Neural progenitor cell (in vitro differentiated cells): Measurements from ENCODE around the gene SSX5. TPM values are rescaled to one million over a fixed set of nuclear protein-coding genes. Genes with fewer than 3 reads are reported as not detected.
"Not testable (repeated sequence)": the region's sequence is repeated elsewhere in the genome, so short reads cannot be mapped to it uniquely, and the experiment has no call there.

Experiments used
- DNase-seq: peaks from one replicate; pipeline ENCODE4 v3.0.0-alpha.2; 2016; ENCODE audit warnings: low spot score
- H2AFZ ChIP-seq: fragments of 200-600 bp; sonication (generic); replicated peaks from 2 replicates; pipeline ENCODE4 v1.6.1; 2016; ENCODE audit warnings: antibody characterized with exemption
- H3F3A ChIP-seq: fragments of 200-600 bp; sonication (generic); 2 replicates; pipeline ENCODE4 v1.6.1; 2016; ENCODE audit warnings: antibody characterized with exemption, low read depth
- H3K27ac ChIP-seq: fragments of 200-600 bp; sonication (generic); 2 replicates; pipeline ENCODE4 v1.5.1; 2016; ENCODE audit warnings: mild to moderate bottlenecking
- H3K27me3 ChIP-seq: fragments of 200-600 bp; sonication (generic); 2 replicates; pipeline ENCODE4 v1.6.1; 2016; ENCODE audit warnings: mild to moderate bottlenecking, moderate library complexity
- H3K36me3 ChIP-seq: fragments of 200-600 bp; sonication (generic); 2 replicates; pipeline ENCODE4 v1.5.1; 2016
- H3K4me1 ChIP-seq: fragments of 200-600 bp; sonication (generic); 2 replicates; pipeline ENCODE4 v1.6.1; 2016; ENCODE audit warnings: mixed run types
- H3K4me2 ChIP-seq: fragments of 200-600 bp; sonication (generic); 2 replicates; pipeline ENCODE4 v1.6.1; 2016
- H3K4me3 ChIP-seq: fragments of 200-600 bp; sonication (generic); 2 replicates; pipeline ENCODE4 v1.5.1; 2016
- H3K79me2 ChIP-seq: fragments of 200-600 bp; sonication (generic); 2 replicates; pipeline ENCODE4 v1.6.1; 2016; ENCODE audit warnings: low read depth
- H3K9ac ChIP-seq: fragments of 200-600 bp; sonication (generic); 2 replicates; pipeline ENCODE4 v1.6.1; 2016
- H3K9me3 ChIP-seq: fragments of 200-600 bp; sonication (generic); 2 replicates; pipeline ENCODE4 v1.5.1; 2016; ENCODE audit warnings: low read depth
- H4K20me1 ChIP-seq: fragments of 200-600 bp; sonication (generic); 2 replicates; pipeline ENCODE4 v1.6.1; 2016; ENCODE audit warnings: low read depth
- H3K27ac Mint-ChIP-seq: 3 replicates; pipeline ENCODE4 v1.8.0; 2021; ENCODE audit warnings: mixed read lengths
- H3K27me3 Mint-ChIP-seq: 2 replicates; pipeline ENCODE4 v1.8.0; 2022; ENCODE audit warnings: low read depth, mild to moderate bottlenecking, inconsistent platforms, moderate library complexity, mixed read lengths; ENCODE audit not compliant: insufficient read depth
- H3K36me3 Mint-ChIP-seq: 3 replicates; pipeline ENCODE4 v1.8.0; 2021; ENCODE audit warnings: mixed read lengths
- H3K4me1 Mint-ChIP-seq: 3 replicates; pipeline ENCODE4 v1.8.0; 2021; ENCODE audit warnings: mixed read lengths
- H3K4me3 Mint-ChIP-seq: 3 replicates; pipeline ENCODE4 v1.8.0; 2021; ENCODE audit warnings: mild to moderate bottlenecking, moderate library complexity, mixed read lengths
- H3K9me3 Mint-ChIP-seq: 3 replicates; pipeline ENCODE4 v1.8.0; 2020; ENCODE audit warnings: mixed read lengths
- EZH2 ChIP-seq: fragments of 200-600 bp; sonication (generic); IDR thresholded peaks from 2 replicates; pipeline ENCODE4 v1.6.1; 2017; ENCODE audit warnings: antibody characterized with exemption, mild to moderate bottlenecking, moderate library complexity
- EZH2phosphoT487 ChIP-seq: fragments of 200-600 bp; sonication (generic); IDR thresholded peaks from 2 replicates; pipeline ENCODE4 v1.6.1; 2017; ENCODE audit warnings: antibody characterized with exemption
- total RNA-seq: library from RNA; depleted of rRNA; stranded (reverse); fragments of >200 nt; gene quantifications from 2 replicates; pipeline ENCODE4 v1.2.3, GENCODE V29; 2015; ENCODE audit warnings: low replicate concordance
- TF ChIP-seq, protein P1 (sequence below): fragments of 200-600 bp; sonication (generic); IDR thresholded peaks from 2 replicates; pipeline ENCODE4 v1.5.1; 2017; ENCODE audit warnings: antibody characterized with exemption, mild to moderate bottlenecking

The SSX5 gene
- total RNA-seq, 1 donor from 2014 or later: not detected

DNA sequence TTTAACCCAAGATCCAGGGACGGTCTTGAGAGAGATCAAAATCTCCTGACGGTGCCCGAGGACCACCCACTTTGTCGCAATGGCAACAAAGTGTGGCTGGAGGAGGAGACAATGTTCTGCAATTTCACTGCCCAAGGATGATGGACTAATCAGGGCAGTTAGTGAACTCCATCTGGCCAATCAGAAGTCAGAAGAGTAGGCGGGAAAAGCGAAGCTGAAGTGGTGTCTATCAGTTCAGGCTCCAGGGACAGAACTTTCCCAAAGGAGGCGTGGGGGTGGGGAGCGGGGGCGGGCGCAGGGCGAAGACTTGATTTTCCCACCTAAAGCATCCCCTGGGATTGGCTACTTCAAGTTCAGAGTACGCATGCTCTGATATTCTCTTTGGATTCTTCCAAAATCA lies 40.6 kb downstream of the SSX5 start:
- Histone ChIP-seq H3K79me2 (no peaks in the 10 kb centered on the region), H3K27me3 (no peaks in the 10 kb centered on the region), H3K4me2 (no peak overlapping the region), H3K9me3 (no peaks in the 10 kb centered on the region), H3K36me3 (no peaks in the 10 kb centered on the region), H3K27ac (no peak overlapping the region), H3F3A (no peaks in the 10 kb centered on the region), H4K20me1 (no peaks in the 10 kb centered on the region), H2AFZ (no peak overlapping the region), H3K9ac (no peak overlapping the region), H3K4me1 (no peaks in the 10 kb centered on the region), H3K4me3 (no peak overlapping the region)
- Mint-ChIP-seq H3K4me3 (no peak overlapping the region), H3K27me3 (peaks cover 3% of the 10 kb centered on the region), H3K36me3 (no peaks in the 10 kb centered on the region), H3K9me3 (peaks cover 17% of the 10 kb centered on the region), H3K4me1 (no peaks in the 10 kb centered on the region), H3K27ac (no peak overlapping the region)
- TF ChIP-seq, protein P1, sequence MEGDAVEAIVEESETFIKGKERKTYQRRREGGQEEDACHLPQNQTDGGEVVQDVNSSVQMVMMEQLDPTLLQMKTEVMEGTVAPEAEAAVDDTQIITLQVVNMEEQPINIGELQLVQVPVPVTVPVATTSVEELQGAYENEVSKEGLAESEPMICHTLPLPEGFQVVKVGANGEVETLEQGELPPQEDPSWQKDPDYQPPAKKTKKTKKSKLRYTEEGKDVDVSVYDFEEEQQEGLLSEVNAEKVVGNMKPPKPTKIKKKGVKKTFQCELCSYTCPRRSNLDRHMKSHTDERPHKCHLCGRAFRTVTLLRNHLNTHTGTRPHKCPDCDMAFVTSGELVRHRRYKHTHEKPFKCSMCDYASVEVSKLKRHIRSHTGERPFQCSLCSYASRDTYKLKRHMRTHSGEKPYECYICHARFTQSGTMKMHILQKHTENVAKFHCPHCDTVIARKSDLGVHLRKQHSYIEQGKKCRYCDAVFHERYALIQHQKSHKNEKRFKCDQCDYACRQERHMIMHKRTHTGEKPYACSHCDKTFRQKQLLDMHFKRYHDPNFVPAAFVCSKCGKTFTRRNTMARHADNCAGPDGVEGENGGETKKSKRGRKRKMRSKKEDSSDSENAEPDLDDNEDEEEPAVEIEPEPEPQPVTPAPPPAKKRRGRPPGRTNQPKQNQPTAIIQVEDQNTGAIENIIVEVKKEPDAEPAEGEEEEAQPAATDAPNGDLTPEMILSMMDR: no peak
- TF ChIP-seq EZH2phosphoT487: no peak
- TF ChIP-seq EZH2: no peak
- no peak for DNase-seq

DNA sequence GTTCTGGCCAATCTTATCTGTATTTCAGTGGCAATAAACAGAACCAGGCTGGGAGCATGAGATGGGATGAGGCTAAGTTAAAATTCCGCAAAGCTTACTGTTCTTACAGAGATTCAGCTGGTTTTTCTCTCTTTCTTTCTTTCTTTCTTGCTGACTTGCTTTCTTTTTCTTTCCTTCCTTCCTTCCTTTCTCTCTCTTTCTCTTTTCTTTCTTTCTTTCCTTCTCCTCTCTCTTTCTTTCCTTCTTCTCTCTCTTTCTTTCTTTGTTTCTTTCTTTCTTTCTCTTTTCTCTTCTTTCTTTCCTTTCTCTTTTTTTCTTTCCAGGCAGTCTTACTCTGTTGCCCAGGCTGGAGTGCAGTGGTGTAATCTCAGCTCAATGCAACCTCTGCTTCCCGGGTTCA lies 41.8 kb downstream of the SSX5 start:
- H3K4me3 ChIP-seq: no peak overlapping the region
- no peak overlapping the region for H3K9ac ChIP-seq
- no peak overlapping the region for H2AFZ ChIP-seq
- H3K36me3 ChIP-seq: no peaks in the 10 kb centered on the region
- no peaks in the 10 kb centered on the region for H3K27me3 ChIP-seq
- DNase-seq: no peak
- no peaks in the 10 kb centered on the region for H3K9me3 ChIP-seq
- Mint-ChIP-seq H3K4me1 (no peaks in the 10 kb centered on the region), H3K27me3 (peaks cover 5% of the 10 kb centered on the region), H3K4me3 (peak overlapping the region; percentile 11), H3K27ac (no peak overlapping the region), H3K36me3 (no peaks in the 10 kb centered on the region), H3K9me3 (peaks cover 17% of the 10 kb centered on the region)
- no peak overlapping the region for H3K4me2 ChIP-seq
- no peaks in the 10 kb centered on the region for H3K79me2 ChIP-seq
- no peaks in the 10 kb centered on the region for H4K20me1 ChIP-seq
- no peak overlapping the region for H3K27ac ChIP-seq
- H3F3A ChIP-seq: no peaks in the 10 kb centered on the region
- TF ChIP-seq EZH2: no peak
- TF ChIP-seq, protein P1: no peak
- no peak for TF ChIP-seq EZH2phosphoT487
- H3K4me1 ChIP-seq: no peaks in the 10 kb centered on the region

DNA sequence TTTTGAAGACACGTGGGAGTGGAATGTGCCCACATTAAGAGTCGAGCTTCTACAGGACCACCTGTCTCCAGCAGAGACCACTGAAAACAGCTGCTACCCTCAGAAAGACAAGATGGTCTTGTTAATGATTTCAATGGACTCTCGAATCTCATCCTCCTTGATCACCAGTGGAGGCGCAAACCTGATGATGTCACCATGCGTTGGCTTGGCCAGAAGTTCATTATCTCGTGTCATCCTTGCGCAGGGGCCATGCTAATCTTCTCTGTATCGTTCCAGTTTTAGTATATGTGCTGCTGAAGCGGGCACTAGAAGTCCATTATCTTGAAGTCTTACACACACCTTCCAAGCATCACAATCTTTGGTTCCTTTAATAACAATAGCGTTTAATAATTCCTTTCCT lies 42.8 kb downstream of the SSX5 start:
- Mint-ChIP-seq H3K4me3 (no peak overlapping the region), H3K27me3 (peaks cover 5% of the 10 kb centered on the region), H3K4me1 (no peaks in the 10 kb centered on the region), H3K9me3 (peaks cover 16% of the 10 kb centered on the region), H3K27ac (no peak overlapping the region), H3K36me3 (no peaks in the 10 kb centered on the region)
- no peak for DNase-seq
- Histone ChIP-seq H3K4me1 (no peaks in the 10 kb centered on the region), H3K79me2 (no peaks in the 10 kb centered on the region), H3K4me2 (no peak overlapping the region), H3K9me3 (no peaks in the 10 kb centered on the region), H3K27me3 (no peaks in the 10 kb centered on the region), H3F3A (no peaks in the 10 kb centered on the region), H2AFZ (no peak overlapping the region), H3K36me3 (no peaks in the 10 kb centered on the region), H3K4me3 (no peak overlapping the region), H4K20me1 (no peaks in the 10 kb centered on the region), H3K27ac (no peak overlapping the region), H3K9ac (no peak overlapping the region)
- TF ChIP-seq EZH2 (no peak), EZH2phosphoT487 (no peak)
- TF ChIP-seq, protein P1: no peak

DNA sequence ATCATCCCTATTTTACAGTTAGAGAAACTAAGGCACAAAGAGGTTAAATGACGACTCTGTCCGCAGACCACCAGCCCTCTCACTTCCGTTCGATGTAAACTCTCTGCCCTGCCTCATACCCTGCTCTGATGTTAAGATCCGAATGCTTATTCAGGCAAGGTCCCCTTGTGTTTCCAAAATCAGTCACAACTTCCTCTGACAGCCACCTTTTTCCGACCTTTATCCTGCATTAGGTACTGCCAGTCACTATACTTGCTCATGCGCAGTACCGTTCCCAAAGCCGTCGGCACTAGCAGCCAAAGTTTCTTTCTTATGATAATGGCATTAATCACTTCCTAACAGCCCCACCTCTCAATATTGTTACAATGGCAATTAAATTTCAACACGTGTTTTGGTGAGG lies 53.9 kb downstream of the SSX5 start:
- H3K9me3 ChIP-seq, H3K9ac ChIP-seq, H4K20me1 ChIP-seq, H3K27me3 Mint-ChIP-seq, H3K4me2 ChIP-seq, H3K9me3 Mint-ChIP-seq, H3K36me3 Mint-ChIP-seq, H3K4me1 ChIP-seq, H2AFZ ChIP-seq, H3K79me2 ChIP-seq, H3F3A ChIP-seq, DNase-seq, H3K4me3 Mint-ChIP-seq, H3K27me3 ChIP-seq, H3K4me1 Mint-ChIP-seq, H3K27ac ChIP-seq, H3K36me3 ChIP-seq, H3K27ac Mint-ChIP-seq, H3K4me3 ChIP-seq: not testable (repeated sequence)

DNA sequence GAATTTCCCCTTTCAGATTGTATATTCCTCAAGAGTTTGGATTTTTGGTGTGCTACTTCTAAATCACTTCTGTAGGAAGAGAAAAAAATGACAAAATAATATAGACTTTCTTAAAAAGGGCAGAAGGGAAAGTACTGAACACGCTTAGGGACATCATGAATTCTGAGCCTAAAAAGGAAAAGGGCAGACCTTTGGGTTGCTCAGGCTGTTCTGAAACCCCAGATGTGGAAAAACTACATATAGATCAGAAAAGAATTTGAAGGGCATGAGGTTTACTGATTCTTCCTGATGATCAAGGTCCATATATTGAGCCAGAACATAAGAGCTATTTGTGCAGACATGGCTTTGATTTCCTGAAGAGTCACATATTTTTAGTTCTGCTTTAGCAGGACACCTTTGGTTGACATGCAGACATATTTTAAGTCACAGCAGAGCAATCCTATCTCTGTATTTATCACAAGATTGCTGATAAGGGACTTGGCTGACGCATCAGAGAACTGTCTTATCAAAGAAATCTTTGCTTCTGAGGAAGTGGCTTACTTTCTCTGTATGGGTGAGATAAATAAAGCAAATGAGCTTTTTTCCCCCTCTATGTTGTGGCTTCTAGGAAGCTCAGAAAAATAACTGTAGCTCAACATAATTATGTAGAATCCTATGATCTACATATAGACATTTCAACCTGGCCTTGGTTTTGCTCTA lies 54.6 kb downstream of the SSX5 start:
- H3K27me3 Mint-ChIP-seq, H3K4me2 ChIP-seq, H3K27me3 ChIP-seq, H3F3A ChIP-seq, H3K27ac Mint-ChIP-seq, H3K79me2 ChIP-seq, H2AFZ ChIP-seq, H3K9me3 ChIP-seq, H4K20me1 ChIP-seq, H3K4me3 Mint-ChIP-seq, DNase-seq, H3K4me3 ChIP-seq, H3K27ac ChIP-seq, H3K4me1 Mint-ChIP-seq, H3K36me3 ChIP-seq, H3K36me3 Mint-ChIP-seq, H3K4me1 ChIP-seq, H3K9me3 Mint-ChIP-seq, H3K9ac ChIP-seq: not testable (repeated sequence)

DNA sequence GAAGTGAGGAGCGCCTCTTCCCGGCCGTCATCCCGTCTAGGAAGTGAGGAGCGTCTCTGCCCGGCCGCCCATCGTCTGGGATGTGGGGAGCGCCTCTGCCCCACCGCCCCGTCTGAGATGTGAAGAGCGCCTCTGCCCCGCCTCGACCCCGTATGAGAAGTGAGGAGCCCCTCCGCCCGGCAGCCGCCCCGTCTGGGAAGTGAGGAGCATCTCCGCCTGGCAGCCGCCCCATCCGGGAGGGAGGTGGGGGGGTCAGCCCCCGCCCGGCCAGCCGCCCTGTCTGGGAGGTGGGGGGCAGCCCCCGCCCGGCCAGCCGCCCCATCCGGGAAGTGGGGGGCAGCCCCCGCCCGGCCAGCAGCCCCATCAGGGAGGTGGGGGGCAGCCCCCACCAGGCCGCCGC lies 57.5 kb downstream of the SSX5 start:
- H3K9me3 Mint-ChIP-seq, H3K36me3 Mint-ChIP-seq, H3K4me1 Mint-ChIP-seq, H3K27ac Mint-ChIP-seq, H3K27me3 Mint-ChIP-seq, H3K9me3 ChIP-seq, H2AFZ ChIP-seq, H4K20me1 ChIP-seq, H3K27ac ChIP-seq, H3K79me2 ChIP-seq, DNase-seq, H3K4me3 ChIP-seq, H3F3A ChIP-seq, H3K4me2 ChIP-seq, H3K4me1 ChIP-seq, H3K36me3 ChIP-seq, H3K4me3 Mint-ChIP-seq, H3K9ac ChIP-seq, H3K27me3 ChIP-seq: not testable (repeated sequence)
